OCI-LY1 (cell line): ENCODE results near the gene STK39.

Experiments used
- EZH2 ChIP-seq: fragments of 200-600 bp; sonication (generic), shearing (Covaris generic); IDR thresholded peaks from 2 replicates; pipeline ENCODE4 v1.8.0; 2017; ENCODE audit warnings: borderline replicate concordance, mixed run types, mild to moderate bottlenecking, antibody characterized with exemption, low read length, moderate library complexity, mixed read lengths
- TF ChIP-seq, protein P1 (sequence below): fragments of 200-600 bp; sonication (generic), shearing (Covaris generic); IDR thresholded peaks from 2 replicates; pipeline ENCODE4 v1.5.1; 2017; ENCODE audit warnings: mild to moderate bottlenecking, antibody characterized with exemption, low read length, moderate library complexity, mixed read lengths

GRCh38 chr2:168060986-168061750, 186.2 kb downstream of the STK39 start:
- TF ChIP-seq, protein P1, sequence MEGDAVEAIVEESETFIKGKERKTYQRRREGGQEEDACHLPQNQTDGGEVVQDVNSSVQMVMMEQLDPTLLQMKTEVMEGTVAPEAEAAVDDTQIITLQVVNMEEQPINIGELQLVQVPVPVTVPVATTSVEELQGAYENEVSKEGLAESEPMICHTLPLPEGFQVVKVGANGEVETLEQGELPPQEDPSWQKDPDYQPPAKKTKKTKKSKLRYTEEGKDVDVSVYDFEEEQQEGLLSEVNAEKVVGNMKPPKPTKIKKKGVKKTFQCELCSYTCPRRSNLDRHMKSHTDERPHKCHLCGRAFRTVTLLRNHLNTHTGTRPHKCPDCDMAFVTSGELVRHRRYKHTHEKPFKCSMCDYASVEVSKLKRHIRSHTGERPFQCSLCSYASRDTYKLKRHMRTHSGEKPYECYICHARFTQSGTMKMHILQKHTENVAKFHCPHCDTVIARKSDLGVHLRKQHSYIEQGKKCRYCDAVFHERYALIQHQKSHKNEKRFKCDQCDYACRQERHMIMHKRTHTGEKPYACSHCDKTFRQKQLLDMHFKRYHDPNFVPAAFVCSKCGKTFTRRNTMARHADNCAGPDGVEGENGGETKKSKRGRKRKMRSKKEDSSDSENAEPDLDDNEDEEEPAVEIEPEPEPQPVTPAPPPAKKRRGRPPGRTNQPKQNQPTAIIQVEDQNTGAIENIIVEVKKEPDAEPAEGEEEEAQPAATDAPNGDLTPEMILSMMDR = no peak
- no peak for TF ChIP-seq EZH2
